Stimulated activated naive CD8-positive, alpha-beta T cell treated with anti-CD3 and anti-CD28 coated beads, Interleukin-15, Interleukin-2, amounts not matched to agents 100 U/mL and 50 U/mL, for 24 hours (primary cell): ENCODE results near the gene SF3B2.

Experiments used
- ATAC-seq: fragments of 150-1000 bp; cut with Tn5 transposase; one replicate; pipeline ENCODE4 v1.10.0; 2021
- DNase-seq: peaks from one replicate; pipeline ENCODE4 v3.0.0; 2021

The SF3B2 gene

DNA sequence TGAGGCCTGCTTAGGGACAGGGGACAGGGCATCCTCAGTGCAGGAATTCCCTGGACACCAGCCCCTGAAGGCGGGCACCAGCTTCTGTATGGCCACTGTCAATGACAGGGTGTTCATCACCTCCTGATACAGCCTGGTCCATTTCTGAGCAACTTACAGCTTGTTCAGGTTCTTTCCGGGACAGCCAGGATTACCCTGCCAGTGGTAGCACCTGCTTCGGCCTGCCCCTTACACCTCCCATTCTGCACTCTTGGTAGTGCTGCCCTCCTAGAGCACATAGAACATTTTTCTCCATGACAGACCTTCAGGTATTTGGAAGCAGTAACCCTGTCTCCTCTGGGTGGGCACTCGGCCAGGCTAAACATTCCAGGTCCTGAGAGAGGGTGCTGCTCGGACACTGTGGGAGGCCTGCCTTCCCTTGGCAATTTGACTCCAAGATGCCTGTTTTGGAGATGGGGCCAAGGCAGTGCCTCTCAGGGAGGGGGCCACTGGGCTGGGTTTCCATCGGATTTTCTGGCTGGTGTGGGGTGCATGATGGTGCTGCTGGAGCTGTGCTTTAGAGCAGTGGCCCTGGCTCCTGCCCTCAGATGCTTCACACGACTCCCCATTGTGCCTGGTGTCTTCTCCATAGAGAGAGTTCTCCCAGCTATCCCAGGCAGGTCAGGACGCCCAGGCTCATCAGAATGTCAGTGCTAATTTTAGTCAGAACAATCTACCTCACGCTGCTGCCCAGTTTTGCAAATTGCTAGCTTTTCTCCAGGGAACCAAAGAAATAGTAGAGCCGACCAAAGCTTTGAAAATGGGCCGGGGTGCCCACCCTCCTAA, 4.4 kb upstream of the SF3B2 start:
- DNase-seq (no peak), ATAC-seq (no peak)

DNA sequence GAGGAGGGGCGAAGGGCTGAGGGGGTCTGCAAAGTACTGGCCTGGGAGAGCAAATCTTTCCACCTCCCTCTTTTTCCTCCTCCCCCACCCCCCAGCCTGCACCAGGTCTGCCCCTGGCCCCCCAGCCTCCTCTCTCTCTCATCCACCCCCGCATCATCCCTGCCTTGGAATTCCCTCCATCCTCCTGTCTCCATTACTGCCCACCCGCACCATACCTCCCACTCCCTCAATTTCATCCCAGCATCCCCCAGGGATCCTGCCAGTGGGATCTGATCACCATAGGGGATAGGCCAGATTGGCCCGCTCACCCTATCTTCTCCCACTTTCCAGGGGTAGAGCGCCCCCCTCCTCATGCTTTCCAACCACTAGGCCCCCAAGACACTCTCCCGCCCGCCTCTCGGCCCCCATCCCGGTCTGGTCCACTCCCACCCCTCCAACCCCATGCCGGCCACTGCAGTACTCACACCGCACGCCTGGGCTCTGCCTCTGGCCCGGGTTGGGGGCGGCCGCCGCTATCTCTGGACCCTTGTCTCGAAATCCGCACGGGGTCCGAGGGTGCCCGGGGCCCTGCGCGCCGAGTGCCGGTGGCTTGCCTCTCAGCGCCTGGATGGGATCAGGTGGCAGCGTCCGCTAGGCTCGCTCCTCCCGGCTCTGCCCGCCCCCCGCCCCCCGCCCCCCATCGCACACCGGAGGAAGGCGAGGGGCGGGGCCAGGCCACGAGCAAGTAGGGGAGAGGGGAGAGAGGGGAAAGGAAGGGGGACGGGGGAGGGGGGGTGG, 3.4 kb upstream of the SF3B2 start, which contains the start of gene GAL3ST3:
Gene GAL3ST3 (minus strand): TSS at position 615 of the 777 bp plus-strand sequence. CDS start 3,746 bp downstream, outside the sequence.
- DNase-seq (no peak), ATAC-seq (no peak)

DNA sequence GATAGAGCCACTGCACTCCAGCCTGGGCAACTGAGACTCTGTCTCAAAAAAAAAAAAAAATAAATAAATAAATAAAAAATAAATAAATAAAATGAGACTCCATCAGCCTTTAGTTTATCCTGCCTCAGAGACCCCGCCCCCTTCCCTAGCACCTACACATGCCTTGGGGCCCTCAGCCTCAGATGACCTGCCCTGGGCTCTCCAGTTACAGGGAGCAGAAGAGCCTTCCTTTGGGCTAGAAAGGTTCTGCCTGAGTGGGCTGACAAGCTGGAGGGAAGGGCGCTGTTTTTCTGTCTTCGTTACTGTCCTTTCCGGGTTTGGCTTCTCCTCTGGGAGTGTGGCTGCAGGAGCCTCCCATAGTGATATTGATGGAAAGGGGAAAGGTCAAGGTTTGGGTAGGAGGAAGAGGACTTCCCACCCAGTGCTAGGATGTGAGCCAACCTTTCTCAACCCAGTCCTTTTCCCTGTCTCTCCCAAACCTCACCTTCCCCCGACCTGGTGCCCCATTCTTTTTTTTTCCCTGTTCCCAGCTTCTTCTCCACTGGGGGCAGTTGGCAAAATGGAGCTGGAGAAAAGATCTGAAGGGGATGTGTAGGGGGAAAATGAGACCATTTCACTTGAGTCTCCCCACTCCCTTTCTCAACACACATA, 1.5 kb upstream of the SF3B2 start:
- no peak for DNase-seq
- ATAC-seq, result no peak

DNA sequence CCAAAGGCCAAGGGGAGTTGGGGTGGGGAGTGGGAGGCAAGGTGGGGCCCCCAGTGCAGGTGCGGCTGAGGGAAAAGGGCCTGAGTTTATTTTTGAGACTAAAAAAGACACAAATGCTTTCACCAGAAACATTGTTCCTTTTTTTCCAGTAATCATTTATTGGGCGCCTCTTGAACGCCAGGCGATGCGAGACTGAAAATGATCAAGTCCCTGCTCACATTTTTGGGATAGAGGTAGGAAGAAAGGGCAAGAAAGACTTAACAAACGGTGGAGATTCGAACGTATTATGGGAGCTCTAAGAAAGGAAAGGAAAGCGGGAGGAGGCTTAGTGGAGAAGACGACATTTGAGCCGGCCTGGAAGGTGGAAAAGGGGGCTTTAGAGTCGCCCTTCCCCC, 796 bp upstream of the SF3B2 start:
- ATAC-seq (no peak), DNase-seq (no peak)

DNA sequence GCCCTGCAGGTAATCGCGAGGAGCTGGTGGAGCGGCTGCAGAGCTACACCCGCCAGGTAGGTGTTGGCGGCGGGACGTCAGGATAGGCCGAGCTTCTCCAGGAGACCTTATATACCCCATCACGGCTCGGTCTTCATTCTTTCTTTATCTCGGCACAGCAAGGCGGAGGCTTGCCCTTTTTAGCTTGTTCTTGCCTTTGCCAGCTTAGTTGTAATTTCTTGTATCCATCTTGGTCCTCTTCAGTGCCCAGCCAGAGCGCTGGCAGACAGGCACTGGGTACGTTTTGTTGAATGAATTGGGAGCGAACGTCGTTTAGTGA, 459 bp downstream of the SF3B2 start:
- no peak for DNase-seq
- ATAC-seq, result no peak

DNA sequence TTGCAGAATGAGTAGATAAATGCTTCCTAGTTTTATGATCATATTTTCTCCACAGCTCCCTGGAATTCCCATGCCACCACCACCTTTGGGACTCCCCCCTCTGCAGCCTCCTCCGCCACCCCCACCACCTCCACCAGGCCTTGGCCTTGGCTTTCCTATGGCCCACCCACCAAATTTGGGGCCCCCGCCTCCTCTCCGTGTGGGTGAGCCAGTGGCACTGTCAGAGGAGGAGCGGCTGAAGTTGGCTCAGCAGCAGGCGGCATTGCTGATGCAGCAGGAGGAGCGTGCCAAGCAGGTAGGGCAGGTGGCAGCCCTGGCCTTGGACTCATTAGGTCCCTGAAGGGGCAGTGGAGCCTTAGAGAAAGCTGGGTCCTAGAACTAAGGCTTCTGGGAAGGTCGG, 2.9 kb downstream of the SF3B2 start:
- no peak for ATAC-seq
- no peak for DNase-seq

DNA sequence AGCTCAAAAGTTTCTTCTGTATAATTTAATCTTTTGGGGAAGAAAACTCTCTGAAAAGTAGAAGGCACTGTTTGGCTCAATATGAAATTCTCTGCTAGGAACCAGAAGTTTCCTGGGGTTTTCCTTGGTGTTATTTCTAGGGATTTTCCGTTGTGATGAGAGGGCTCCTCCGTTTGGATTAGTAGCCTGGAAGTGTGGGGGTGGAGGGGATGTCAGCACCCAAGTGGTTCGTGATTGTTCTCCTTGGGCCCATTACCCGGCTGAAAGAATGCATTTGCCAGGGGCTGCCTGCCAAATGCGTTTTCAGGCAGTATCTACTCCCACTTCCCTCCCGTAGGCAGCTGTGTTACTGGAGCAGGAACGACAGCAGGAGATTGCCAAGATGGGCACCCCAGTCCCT, 4.3 kb downstream of the SF3B2 start:
- ATAC-seq (no peak), DNase-seq (no peak)

DNA sequence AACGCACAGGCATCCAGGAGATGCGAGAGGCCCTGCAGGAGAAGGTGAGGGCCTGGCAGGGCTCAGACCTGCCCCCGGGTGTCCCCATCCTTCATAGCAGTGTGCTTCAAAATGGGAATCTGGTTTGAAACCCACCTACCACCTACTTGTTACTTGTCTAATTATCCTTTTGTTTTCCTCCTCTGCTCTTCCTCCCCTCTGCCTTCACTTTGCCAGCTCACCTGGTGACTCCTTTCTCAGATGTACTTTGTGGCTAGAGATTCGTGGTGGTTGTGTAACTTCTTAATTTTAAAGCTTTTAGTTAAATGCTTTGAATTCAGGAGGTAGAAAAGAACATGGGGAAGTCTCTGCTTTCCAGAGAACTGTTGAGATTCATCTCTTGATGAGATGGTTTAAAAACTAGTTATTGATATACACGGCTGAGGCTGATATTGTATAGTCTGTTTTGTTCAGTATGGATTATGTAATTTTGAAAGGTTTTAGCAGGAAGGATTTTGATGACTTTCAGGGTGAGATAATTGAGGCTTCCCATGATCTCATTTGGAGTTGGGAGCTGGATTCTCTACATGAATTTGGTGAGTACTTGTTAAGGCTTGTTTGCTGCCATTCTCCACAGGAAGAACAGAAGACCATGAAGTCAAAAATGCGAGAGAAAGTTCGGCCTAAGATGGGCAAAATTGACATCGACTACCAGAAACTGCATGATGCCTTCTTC, 8.0 kb downstream of the SF3B2 start:
- ATAC-seq (no peak), DNase-seq (no peak)

DNA sequence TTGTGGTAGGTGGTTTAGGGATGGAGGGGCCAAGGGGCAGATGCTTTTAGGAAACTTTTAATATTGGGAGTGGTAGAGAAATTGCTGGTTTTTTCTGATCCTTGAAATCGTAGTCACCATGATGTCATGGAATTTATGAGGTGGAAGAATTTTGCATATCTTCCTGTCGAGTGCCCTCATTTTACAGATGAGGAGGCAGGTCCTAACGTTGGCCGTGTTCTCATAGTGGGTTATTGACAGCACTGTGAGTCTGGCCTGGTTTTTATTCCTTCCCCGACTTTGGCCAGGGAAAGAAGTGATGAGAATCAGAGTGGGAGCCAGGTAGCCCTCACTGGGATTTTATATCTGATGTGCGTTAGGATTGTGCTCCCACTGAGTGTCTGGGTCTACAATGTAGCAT, 9.1 kb downstream of the SF3B2 start:
- DNase-seq, result no peak
- peak; percentile 47 for ATAC-seq

DNA sequence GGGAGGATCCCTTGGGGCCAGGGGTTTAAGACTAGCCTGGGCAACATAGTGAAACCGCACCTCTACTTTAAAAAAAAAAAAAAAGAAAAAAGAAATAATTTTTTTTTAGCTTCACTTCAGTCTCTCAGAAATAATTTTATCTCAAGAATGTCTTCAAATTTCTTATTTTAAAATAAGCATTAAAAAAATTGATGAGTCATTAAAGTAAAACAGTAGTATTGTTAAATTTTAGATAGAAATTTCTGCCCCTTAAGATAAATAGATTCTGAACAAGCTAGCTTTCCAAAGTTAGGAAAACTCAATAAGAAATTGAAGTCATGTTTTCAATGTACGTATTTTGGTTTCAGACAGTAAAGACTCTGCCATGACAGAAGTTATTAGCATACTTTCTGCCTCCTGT, 10.2 kb downstream of the SF3B2 start:
- no peak for ATAC-seq
- no peak for DNase-seq

DNA sequence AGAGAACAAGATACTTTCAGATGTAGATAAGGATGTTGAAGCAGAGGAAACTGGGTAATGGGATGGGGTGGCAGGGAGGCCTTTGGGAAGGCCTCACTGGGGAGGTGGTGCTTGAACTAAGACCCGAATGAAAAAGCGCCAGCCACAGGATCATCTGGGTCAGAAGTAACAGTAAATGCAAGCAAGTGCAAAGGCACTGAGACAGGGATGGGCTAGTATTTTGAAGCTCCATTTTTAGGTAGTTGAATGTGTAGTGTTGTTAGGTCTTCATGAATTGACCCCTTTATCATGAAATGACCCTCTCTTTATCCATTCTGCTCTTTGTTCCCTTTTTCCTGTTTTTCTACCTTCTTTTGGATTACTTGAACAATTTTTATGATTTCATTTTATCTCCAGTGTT, 11.7 kb downstream of the SF3B2 start:
- DNase-seq, result no peak
- ATAC-seq, result no peak

DNA sequence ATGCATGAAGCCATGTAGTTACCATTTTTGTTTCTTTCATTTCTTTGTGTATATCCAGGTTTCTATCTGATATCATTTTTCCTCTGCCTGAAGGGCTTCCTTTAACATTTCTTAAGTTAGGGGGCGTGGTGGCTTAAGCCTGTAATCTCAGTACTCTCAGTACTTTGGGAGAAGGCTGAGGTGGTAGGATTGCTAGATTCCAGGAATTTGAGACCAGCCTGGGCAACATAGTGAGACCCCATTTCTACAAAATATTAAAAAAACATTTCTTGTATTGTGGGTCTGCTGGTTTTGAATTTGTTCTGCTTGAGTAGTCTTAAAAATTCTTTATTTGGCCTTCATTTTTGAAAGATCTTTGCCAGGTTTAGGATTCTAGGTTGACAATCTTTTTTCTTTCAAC, 12.4 kb downstream of the SF3B2 start:
- DNase-seq (no peak), ATAC-seq (no peak)

DNA sequence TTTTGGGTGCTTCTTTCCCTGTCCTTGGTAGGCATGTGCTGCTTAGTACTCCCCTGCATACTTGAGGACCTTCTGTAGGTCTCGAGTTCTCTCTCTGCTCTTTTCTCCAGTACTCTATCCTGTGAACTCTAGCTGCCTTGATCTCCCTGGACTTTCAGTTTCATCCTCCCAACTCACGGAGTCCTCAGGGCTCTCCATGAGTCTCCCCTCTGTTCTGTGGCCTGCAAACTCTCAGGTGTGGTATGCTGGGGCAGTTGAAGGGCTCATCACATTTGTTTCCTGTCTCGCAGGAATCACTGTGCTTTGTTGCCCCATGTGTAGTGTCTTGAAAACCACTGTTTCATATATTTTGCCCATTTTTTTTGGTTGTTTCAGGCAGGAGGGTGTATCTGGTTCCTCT, 14.6 kb downstream of the SF3B2 start:
- ATAC-seq (no peak), DNase-seq (no peak)

DNA sequence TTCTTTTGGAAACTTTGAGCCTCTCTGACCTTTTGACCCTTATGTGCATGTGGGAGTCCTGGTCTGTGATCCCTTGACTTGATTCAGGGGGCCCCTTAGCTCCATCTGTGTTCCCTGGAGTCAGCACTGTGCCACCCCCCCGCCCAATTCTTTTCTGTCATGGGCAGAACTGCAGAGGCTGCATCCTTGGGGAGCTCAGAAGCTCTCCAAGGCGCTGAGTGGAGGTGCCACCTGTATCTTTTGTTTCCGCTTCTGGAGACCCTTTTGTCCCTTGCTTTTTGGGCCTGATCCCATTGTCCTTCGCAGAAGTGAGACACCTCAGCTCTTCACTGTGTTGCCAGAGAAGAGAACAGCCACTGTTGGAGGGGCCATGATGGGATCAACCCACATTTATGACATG, 15.5 kb downstream of the SF3B2 start:
- DNase-seq, result no peak
- no peak for ATAC-seq

DNA sequence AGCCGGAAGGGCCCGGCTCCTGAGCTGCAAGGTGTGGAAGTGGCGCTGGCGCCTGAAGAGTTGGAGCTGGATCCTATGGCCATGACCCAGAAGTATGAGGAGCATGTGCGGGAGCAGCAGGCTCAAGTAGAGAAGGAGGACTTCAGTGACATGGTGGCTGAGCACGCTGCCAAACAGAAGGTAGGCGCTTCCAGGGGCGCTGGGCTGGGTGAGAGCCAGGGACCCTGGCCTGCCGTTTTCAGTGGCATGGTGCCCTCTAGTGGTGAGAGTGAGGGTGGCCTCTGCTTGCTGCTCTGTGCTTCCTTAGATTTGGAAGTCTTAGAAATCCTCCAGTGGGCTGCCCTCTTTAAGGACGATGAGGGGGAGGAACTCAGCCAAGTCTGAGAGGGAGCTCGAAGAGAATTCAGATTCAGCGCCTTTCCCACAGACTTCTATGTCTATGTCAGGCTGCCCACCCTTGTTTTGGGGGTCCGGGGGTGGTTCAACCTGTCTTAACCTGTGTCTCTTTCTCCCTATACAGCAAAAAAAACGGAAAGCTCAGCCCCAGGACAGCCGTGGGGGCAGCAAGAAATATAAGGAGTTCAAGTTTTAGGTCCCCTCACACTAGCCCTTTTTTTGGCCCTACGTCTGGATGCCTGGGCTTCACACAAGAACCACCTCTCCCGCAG, 16.1 kb downstream of the SF3B2 start:
- DNase-seq (peak; percentile 83), ATAC-seq (peak; percentile 45)

DNA sequence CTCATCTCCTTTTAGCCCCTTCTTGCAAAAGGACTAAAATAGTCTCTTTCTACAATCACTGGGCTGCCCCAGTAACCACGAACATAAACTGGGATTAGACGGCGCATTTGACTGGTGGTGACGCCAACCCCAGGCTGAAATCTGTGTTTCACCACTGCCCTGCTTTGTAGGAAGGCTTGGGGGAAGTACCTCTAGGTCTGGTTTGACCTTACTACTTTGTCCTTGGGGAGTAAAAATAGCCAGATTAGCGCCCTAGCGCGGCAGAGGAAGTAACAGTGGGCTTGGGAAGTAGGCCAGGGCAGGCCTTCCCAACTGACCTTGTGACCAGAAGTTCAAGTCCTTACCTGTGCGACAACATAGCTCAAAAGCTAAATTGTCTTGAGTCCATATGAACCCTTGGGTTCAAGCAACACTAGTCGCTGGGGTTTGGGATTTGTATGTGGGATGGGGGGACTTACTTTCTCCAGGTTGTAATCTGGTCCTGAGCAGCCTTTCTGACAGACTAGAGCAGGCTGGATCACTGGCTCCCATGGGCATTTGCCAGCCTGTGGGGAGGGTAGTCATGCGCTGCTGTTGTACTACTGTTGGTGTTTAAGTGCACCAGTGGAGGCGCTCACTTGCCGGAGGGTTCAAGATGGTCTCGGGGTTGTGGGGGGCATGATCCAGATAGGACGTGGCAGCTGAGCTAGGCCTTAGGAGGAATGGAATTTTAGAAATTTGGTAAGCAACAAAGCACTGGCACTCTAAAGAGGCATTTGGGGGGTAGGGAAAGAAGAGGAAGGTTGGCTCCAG, 17.0 kb downstream of the SF3B2 start:
- peak; percentile 39 for ATAC-seq
- DNase-seq, result peak; percentile 63

DNA sequence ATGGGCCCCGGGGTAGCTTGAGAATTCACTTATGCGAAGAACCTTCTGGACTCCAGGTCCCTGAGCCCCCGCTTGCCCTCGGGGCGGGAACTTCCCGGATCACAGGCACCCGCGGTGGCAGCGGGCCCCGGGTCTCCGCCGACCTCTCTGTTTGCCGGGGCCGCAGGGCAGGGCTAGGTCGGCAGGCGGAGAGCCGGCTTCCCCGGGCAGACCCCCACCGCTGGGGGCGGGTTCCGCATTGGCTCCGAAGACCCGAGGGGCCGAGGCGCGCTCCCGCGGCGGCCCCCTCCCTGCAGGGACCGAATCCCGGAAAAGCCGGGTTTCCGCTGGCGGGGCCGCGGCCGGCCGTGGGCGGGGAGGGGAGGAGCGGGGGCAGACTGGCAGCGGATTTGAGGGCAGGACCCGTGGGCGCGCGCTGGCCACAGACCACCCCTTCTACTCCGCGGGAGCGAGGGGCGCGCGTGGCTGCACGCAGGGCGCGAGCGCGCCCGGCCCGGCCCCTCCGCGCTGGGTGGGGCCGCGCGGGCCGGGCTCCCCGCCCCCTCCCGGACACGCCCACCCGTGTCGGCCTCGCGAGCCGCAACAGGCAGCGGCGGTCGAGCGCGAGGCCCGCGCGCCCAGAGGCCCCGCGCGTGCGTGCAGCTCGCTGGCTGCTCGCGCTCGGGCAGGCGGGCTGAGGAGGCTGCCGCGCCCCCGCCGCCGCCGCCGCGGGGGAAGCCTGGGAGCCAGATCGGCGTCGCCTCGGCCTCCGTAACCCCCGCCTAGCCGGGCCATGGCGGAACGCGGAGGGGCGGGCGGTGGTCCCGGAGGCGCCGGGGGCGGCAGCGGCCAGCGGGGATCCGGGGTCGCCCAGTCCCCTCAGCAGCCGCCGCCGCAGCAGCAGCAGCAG, 17.8 kb downstream of the SF3B2 start, which contains the start of gene PACS1:
Gene PACS1 (plus strand): TSS at position 558 of the 889 bp plus-strand sequence. CDS start 215 bp downstream, at position 773.
- peak; percentile 88 for DNase-seq
- ATAC-seq, result peak; percentile 64

DNA sequence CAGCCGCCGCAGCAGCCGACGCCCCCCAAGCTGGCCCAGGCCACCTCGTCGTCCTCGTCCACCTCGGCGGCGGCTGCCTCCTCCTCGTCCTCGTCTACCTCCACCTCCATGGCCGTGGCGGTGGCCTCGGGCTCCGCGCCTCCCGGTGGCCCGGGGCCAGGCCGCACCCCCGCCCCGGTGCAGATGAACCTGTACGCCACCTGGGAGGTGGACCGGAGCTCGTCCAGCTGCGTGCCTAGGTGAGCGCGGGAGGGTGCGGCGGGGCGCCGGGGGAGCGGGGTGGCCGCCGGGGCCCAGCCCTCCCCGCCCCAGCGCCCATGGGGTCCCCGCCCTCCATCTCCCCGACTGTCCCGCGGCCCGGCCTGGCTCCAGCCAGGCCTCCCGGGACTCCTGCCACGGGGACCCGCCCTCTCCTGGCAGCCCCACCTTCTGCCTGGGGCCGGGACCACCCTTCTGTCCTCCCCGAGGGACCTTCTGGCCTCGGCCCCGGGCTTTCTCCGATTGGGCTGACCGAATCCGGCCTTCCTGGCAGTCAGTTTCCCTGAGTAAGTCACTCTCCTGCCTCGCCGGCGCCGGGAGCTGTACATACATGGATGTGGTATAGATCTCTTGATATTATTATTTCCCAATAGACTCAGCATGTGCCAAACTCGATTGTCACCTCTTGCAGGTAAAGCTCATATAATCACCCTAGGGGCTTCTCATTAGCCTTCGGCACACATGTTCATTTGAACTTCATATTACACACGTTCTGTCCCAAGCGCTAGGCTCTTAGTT, 18.6 kb downstream of the SF3B2 start:
- ATAC-seq (no peak), DNase-seq (peak; percentile 45)

DNA sequence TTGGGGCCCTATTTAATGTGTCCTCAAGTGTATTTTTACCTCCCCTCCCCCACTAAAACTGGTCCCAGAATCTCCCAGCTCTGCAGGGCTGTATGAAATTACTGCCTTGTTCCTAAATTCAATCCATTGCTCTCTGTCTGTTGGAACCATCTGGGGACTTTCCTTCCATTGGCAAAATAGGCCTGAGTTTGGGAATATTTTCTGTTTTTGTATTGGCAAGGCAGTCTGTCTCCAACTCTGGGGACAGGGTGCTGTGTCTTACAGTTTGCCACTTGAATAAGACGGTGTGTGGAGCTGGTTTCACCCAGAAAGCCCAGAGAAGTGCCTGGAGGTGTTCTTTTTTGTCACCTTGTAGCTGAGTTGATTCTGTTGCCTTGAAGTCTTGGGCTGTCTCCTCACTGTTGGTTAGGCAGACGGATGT, 19.2 kb downstream of the SF3B2 start:
- DNase-seq (no peak), ATAC-seq (no peak)
